Panc1 (cell line): ENCODE data around the gene PCDH17.

ENCODE experiments used
- CTCF ChIP-seq: fragments of 450-650 bp; IDR thresholded peaks from 2 replicates; pipeline ENCODE4 v1.5.1; 2017; ENCODE audit warnings: mild to moderate bottlenecking
- REST ChIP-seq, 2 experiments: IDR thresholded peaks; 2 replicates each; pipeline ENCODE4 v1.6.1; 2011 to 2012; ENCODE audit warnings: low read depth in 2 of 2, control low read depth in 1 of 2, low read length in 1 of 2, mild to moderate bottlenecking in 1 of 2, moderate library complexity in 1 of 2; ENCODE audit not compliant: insufficient read depth in 1 of 2

GRCh38 chr13:57604442-57604841 lies 27.1 kb upstream of the PCDH17 start:
- TF ChIP-seq CTCF = no peak
- TF ChIP-seq REST (IDR thresholded peaks at IDR 0.05; ENCODE audit: insufficient read depth in 1 of 2, low read depth in 2 of 2, low read length in 1 of 2) = no peak
